K562 (cell line): ENCODE measurements around the gene CRYBG1. TPM values are rescaled to one million over a fixed set of nuclear protein-coding genes. Genes with fewer than 3 reads are reported as not detected.

Experiments used
- ATAC-seq: fragments of 200-7000 bp; cut with Tn5 transposase; 3 replicates; pipeline ENCODE4 v1.9.1; 2020; ENCODE audit warnings: moderate library complexity
- BruUV-seq: library from RNA; stranded (reverse); fragments of 400-500 nt; replicated peaks from 2 replicates; lab custom pipeline; 2021; lab: Mats Ljungman, UMichigan
- CTCF ChIA-PET: fragments of 300-600 bp; formaldehyde crosslinking; extraction: SDS; loops from one replicate; lab custom pipeline; 2021; ENCODE audit warnings: low intra/inter-chr PET ratio; lab: Yijun Ruan, JAX
- POLR2A ChIA-PET: fragments of 300-600, 350-650 bp; sonication (Branson Sonifier 250); formaldehyde crosslinking; extraction: SDS; loops from one replicate; lab custom pipeline; 2021; ENCODE audit warnings: antibody characterized with exemption, inconsistent platforms; lab: Yijun Ruan, JAX
- DNase-seq, 4 experiments: peaks; one replicate each; pipeline versions ENCODE4 v3.0.0 to v3.0.0-alpha.2; 2011 to 2018; ENCODE audit warnings: low spot score in 3 of 4, mixed read lengths in 3 of 4; ENCODE audit errors: extremely low read depth in 1 of 4
- FAIRE-seq: peaks from 2 replicates; lab custom pipeline; 2011; peaks lifted over from hg19 to GRCh38; lab: Jason Lieb, UNC
- H2AFZ ChIP-seq: 2 replicates; pipeline ENCODE4 v1.6.0; 2011; ENCODE audit warnings: low read depth, low read length, control low read depth, inconsistent platforms
- H3K27ac ChIP-seq: fragments of 200-600 bp; 3 replicates; pipeline ENCODE4 v1.8.0; 2011; ENCODE audit warnings: low read depth, mild to moderate bottlenecking, control low read depth, inconsistent platforms, low read length, moderate library complexity, mixed read lengths; ENCODE audit errors: extremely low read depth
- H3K27me3 ChIP-seq, 2 experiments: fragments of 300-600 bp in 1 of 2; 2 replicates in 1 of 2; 3 replicates in 1 of 2; pipeline versions ENCODE4 v1.6.0 to v1.8.0; 2011; ENCODE audit warnings: inconsistent platforms in 2 of 2, low read length in 2 of 2, mild to moderate bottlenecking in 1 of 2, mixed read lengths in 1 of 2, moderate library complexity in 1 of 2; ENCODE audit not compliant: control insufficient read depth in 2 of 2, insufficient read depth in 2 of 2
- H3K36me3 ChIP-seq: fragments of 300-600 bp; 3 replicates; pipeline ENCODE4 v1.8.0; 2011; ENCODE audit warnings: mild to moderate bottlenecking, low read length, inconsistent platforms; ENCODE audit not compliant: control insufficient read depth, insufficient read depth
- H3K4me1 ChIP-seq, 2 experiments: fragments of 200-600 bp in 1 of 2; replicated peaks in 1 of 2; 2 replicates in 1 of 2; 3 replicates in 1 of 2; pipeline versions ENCODE4 v1.5.1 to v1.8.0; 2011; ENCODE audit warnings: inconsistent platforms in 2 of 2, low read length in 2 of 2, mild to moderate bottlenecking in 1 of 2, mixed read lengths in 1 of 2, moderate library complexity in 1 of 2; ENCODE audit not compliant: control insufficient read depth in 2 of 2, insufficient read depth in 2 of 2
- H3K4me2 ChIP-seq: 2 replicates; pipeline ENCODE4 v1.6.1; 2011; ENCODE audit warnings: low read length, control low read depth, inconsistent platforms, mixed read lengths; ENCODE audit not compliant: insufficient read depth
- H3K4me3 ChIP-seq: fragments of 200-600 bp; sonication (generic), shearing (Covaris generic); 2 replicates; pipeline ENCODE4 v1.5.1; 2016; ENCODE audit warnings: control low read depth, inconsistent platforms
- H3K79me2 ChIP-seq: fragments of 200-600 bp; 3 replicates; pipeline ENCODE4 v1.8.0; 2011; ENCODE audit warnings: low read length, inconsistent platforms; ENCODE audit not compliant: control insufficient read depth, insufficient read depth
- H3K9ac ChIP-seq, 2 experiments: 2 replicates each; pipeline versions ENCODE4 v1.6.0 to v1.6.1; 2011; ENCODE audit warnings: low read depth in 2 of 2, low read length in 2 of 2, control low read depth in 1 of 2, inconsistent platforms in 1 of 2, mild to moderate bottlenecking in 1 of 2, mixed read lengths in 1 of 2; ENCODE audit not compliant: insufficient read depth in 1 of 2
- H3K9me1 ChIP-seq: one replicate; pipeline ENCODE4 v1.6.0; 2011; ENCODE audit warnings: inconsistent platforms, mild to moderate bottlenecking, low read length, moderate library complexity; ENCODE audit not compliant: control insufficient read depth, insufficient read depth
- H3K9me3 ChIP-seq: replicated peaks from 2 replicates; pipeline ENCODE4 v1.5.1; 2011; ENCODE audit warnings: low read depth, low read length, inconsistent platforms; ENCODE audit not compliant: control insufficient read depth, insufficient read depth
- H4K20me1 ChIP-seq: replicated peaks from 2 replicates; pipeline ENCODE4 v1.6.1; 2011; ENCODE audit warnings: low read length, inconsistent platforms, mixed read lengths; ENCODE audit not compliant: control insufficient read depth, insufficient read depth
- BACH1 ChIP-seq: fragments of 200-800 bp; sonication (Bioruptor generic); IDR thresholded peaks from 2 replicates; pipeline ENCODE4 v1.6.1; 2016; ENCODE audit warnings: missing genetic modification characterization, missing compliant biosample characterization
- EP400 ChIP-seq: fragments of 450-650 bp; IDR thresholded peaks from 2 replicates; pipeline ENCODE4 v1.6.1; 2017; ENCODE audit warnings: antibody characterized with exemption, mild to moderate bottlenecking, moderate library complexity
- ILK ChIP-seq: fragments of 450-650 bp; IDR thresholded peaks from 2 replicates; pipeline ENCODE4 v1.6.1; 2016; ENCODE audit warnings: missing genetic modification characterization, low read depth, mild to moderate bottlenecking, missing compliant biosample characterization, moderate library complexity, borderline replicate concordance
- MAX ChIP-seq: sonication (generic); formaldehyde crosslinking; IDR thresholded peaks from 2 replicates; pipeline ENCODE4 v1.9.0; 2022; ENCODE audit warnings: mild to moderate bottlenecking, missing genetic modification reagents
- MBD1 ChIP-seq: fragments of 250-450 bp; sonication (Bioruptor Pico); IDR thresholded peaks from 2 replicates; pipeline ENCODE4 v1.8.0; 2022; ENCODE audit warnings: inconsistent platforms
- NFRKB ChIP-seq: fragments of 450-650 bp; IDR thresholded peaks from 2 replicates; pipeline ENCODE4 v1.6.1; 2016; ENCODE audit warnings: low read depth
- OTX1 ChIP-seq: fragments of 450-650 bp; formaldehyde crosslinking; IDR thresholded peaks from 2 replicates; pipeline ENCODE4 v1.4.0; 2022; ENCODE audit warnings: mild to moderate bottlenecking
- PATZ1 ChIP-seq: fragments of 250-450 bp; sonication (Bioruptor Pico); IDR thresholded peaks from 2 replicates; pipeline ENCODE4 v1.5.0; 2020; ENCODE audit warnings: mild to moderate bottlenecking, borderline replicate concordance
- RB1 ChIP-seq: fragments of 450-650 bp; IDR thresholded peaks from 2 replicates; pipeline ENCODE4 v1.6.1; 2017; ENCODE audit warnings: low read depth, mild to moderate bottlenecking
- SRSF3 ChIP-seq: fragments of 200-400 bp; formaldehyde crosslinking; IDR thresholded peaks from 2 replicates; pipeline ENCODE4 v1.6.1; 2016; ENCODE audit warnings: mild to moderate bottlenecking, low read length, moderate library complexity; ENCODE audit not compliant: insufficient read depth
- TOE1 ChIP-seq, 2 experiments: fragments of 450-650 bp in 1 of 2; sonication (generic) in 1 of 2; formaldehyde crosslinking in 1 of 2; IDR thresholded peaks; 2 replicates each; pipeline versions ENCODE4 v1.7.1 to v1.8.0; 2016 to 2022; ENCODE audit warnings: borderline replicate concordance in 2 of 2, mild to moderate bottlenecking in 2 of 2, antibody characterized with exemption in 1 of 2, inconsistent platforms in 1 of 2, low read depth in 1 of 2, missing genetic modification reagents in 1 of 2, moderate library complexity in 1 of 2
- ZC3H4 ChIP-seq: sonication (generic); formaldehyde crosslinking; IDR thresholded peaks from 2 replicates; pipeline ENCODE4 v1.9.0; 2021; ENCODE audit warnings: missing genetic modification reagents, borderline replicate concordance
- ZNF175 ChIP-seq: fragments of 200-800 bp; sonication (Bioruptor generic); IDR thresholded peaks from 2 replicates; pipeline ENCODE4 v1.6.1; 2016; ENCODE audit warnings: low read depth, mild to moderate bottlenecking, missing genetic modification characterization, missing compliant biosample characterization
- ZNF23 ChIP-seq: fragments of 250-450 bp; sonication (Bioruptor Pico); IDR thresholded peaks from 2 replicates; pipeline ENCODE4 v1.4.0; 2020; ENCODE audit warnings: mild to moderate bottlenecking
- ZNF239 ChIP-seq: fragments of 250-450 bp; sonication (Bioruptor Pico); IDR thresholded peaks from 2 replicates; pipeline ENCODE4 v1.4.0; 2020; ENCODE audit warnings: mild to moderate bottlenecking
- WGBS: fragments of 100-300 bp; shearing (Covaris generic); methylation state at CpG from one replicate; pipeline ENCODE4 v1.1.6; 2016; ENCODE audit warnings: low coverage, mixed read lengths; ENCODE audit not compliant: insufficient coverage; ENCODE audit errors: missing lambda C conversion rate; 5-methylcytosine and 5-hydroxymethylcytosine counted together
- in situ Hi-C: fragments of 300-500 bp; cut with MboI; formaldehyde crosslinking; loops from 4 replicates; pipeline ENCODE4 v1.15.0; 2018; ENCODE audit warnings: inconsistent platforms, mixed read lengths
- intact Hi-C: fragments of 100-400 bp; cut with micrococcal nuclease; formaldehyde crosslinking; loops from 2 replicates; pipeline ENCODE4 v1.14.2; 2022
- polyA plus RNA-seq, 8 experiments: library from polyadenylated mRNA; depleted of rRNA in 4 of 8; stranded (reverse) in 5 of 8; unstranded in 3 of 8; fragments of >200 nt; fragmentation: Nextera tagmentation in 2 of 8; fragmentation: Illumina TruSeq in 1 of 8; extraction: Ambion mirVana in 2 of 8; extraction: Trizol in 1 of 8; gene quantifications; 2 replicates each; pipeline versions ENCODE4 v1.2.1 to v1.2.3, GENCODE V29; 2011 to 2014; ENCODE audit warnings: inconsistent platforms in 1 of 8, missing spikeins in 1 of 8
- total RNA-seq, 7 experiments: library from RNA; depleted of rRNA in 6 of 7; stranded (reverse); fragments of >200 nt in 6 of 7; fragmentation: Illumina TruSeq in 2 of 7; extraction: Trizol in 2 of 7; gene quantifications; 2 replicates each; pipeline versions ENCODE4 v1.2.1 to v1.2.3, GENCODE V29; 2011 to 2021; ENCODE audit warnings: low replicate concordance in 1 of 7

CRYBG1 gene
- total and polyA plus RNA-seq, 9 of the 15 experiments (the other 6 are each of a cell fraction or from before 2014, with no cell fraction given), result 0.07 to 0.47 (median 0.11) TPM

GRCh38 chr6:106325336-106326178 is 35.0 kb upstream of the CRYBG1 start, which contains the start of gene ATG5:
ATG5 (minus strand) TSS chr6:106325760; CDS start chr6:106316208, 9,552 bp downstream.
- WGBS, result 2% methylated on average over 48 of the region's 56 CpGs
- Histone ChIP-seq H4K20me1 (no peaks in the 10 kb centered on the region), H3K79me2 (peaks cover 48% of the 10 kb centered on the region), H3K9me3 (0 out of 2 replicates have a peak, but pooled peaks cover 3% of the 10 kb centered on the region), H3K27ac (peak within 1 kb of the TSS; percentile 93), H3K27me3 (no peaks in the 10 kb centered on the region), H3K4me2 (peak within 1 kb of the TSS; percentile 89), H3K9me1 (no peaks in the 10 kb centered on the region), H3K4me1 (peaks cover 7 to 15% of the 10 kb centered on the region in 2 experiments; a peak in 4 of 5 replicates), H3K9ac (peak within 1 kb of the TSS; percentile 86 to 96), H3K4me3 (peak within 1 kb of the TSS; percentile 86), H3K36me3 (peaks cover 19% of the 10 kb centered on the region), H2AFZ (peak within 1 kb of the TSS; percentile 100)
- BruUV-seq, result TSS peak; percentile 84
- intact Hi-C loops, result loop anchor here (1.0 to 10.0 kb wide), 2 partner anchors 12 to 789 kb away; partner anchors contain the start of gene BEND3
- DNase-seq, result peak; percentile 97 to 99 (median 98)
- CTCF ChIA-PET, result no interaction called here
- POLR2A ChIA-PET, result interaction anchor here (0.6 to 1.0 kb wide), 6 partner anchors 9 to 155 kb away, joined by 3 to 7 read pairs (median 4); no protein-coding TSS in a partner anchor
- peak; percentile 97 for FAIRE-seq
- ATAC-seq, result peak; percentile 98
- in situ Hi-C loops, result no loop called here
- peak; percentile 97 for TF ChIP-seq BACH1 (tag)
- TF ChIP-seq TOE1 (IDR thresholded peaks at IDR 0.05; ENCODE audit: borderline replicate concordance), result peak; percentile 92; the same call in 1 of the 2 replicates
- no peak for TF ChIP-seq TOE1 (CRISPR knock-in tag; IDR thresholded peaks at IDR 0.05; ENCODE audit: borderline replicate concordance, low read depth)
- no peak for TF ChIP-seq ZNF23
- peak; percentile 92 for TF ChIP-seq EP400
- TF ChIP-seq ILK (tag), result no peak
- TF ChIP-seq ZNF175 (CRISPR knock-in tag), result peak; percentile 32; the same call in 1 of the 2 replicates
- TF ChIP-seq ZNF239 (CRISPR knock-in tag), result no peak
- no peak for TF ChIP-seq PATZ1 (CRISPR knock-in tag)
- TF ChIP-seq MAX (CRISPR knock-in tag), result peak; percentile 96
- TF ChIP-seq RB1, result peak; percentile 80; the same call in 1 of the 2 replicates
- no peak for TF ChIP-seq SRSF3
- TF ChIP-seq MBD1 (CRISPR knock-in tag), result no peak
- no peak for TF ChIP-seq NFRKB
- TF ChIP-seq ZC3H4 (CRISPR knock-in tag), result no peak
- no peak for TF ChIP-seq OTX1 (CRISPR knock-in tag)
